GM18499 (cell line): ENCODE data around the gene SLC13A3.

Experiments
- ATAC-seq: cut with Tn5 transposase; IDR thresholded peaks from one replicate; pipeline ENCODE4 v1.9.1; 2021; ENCODE audit warnings: moderate number of reproducible peaks; ENCODE audit not compliant: insufficient read depth, unreplicated experiment

SLC13A3 gene

GRCh38 chr20:46546298-46546697 lies 105.0 kb downstream of the SLC13A3 start:
- no peak for ATAC-seq

GRCh38 chr20:46545827-46546138 lies 105.5 kb downstream of the SLC13A3 start:
- ATAC-seq = no peak

- no peak for ATAC-seq
Measured at GRCh38 chr20:46545077-46545826, 106.0 kb downstream of the SLC13A3 start.

- no peak for ATAC-seq
Measured at GRCh38 chr20:46544576-46544975, 106.7 kb downstream of the SLC13A3 start.

- no peak for ATAC-seq
Measured at GRCh38 chr20:46543959-46544358, 107.3 kb downstream of the SLC13A3 start.

GRCh38 chr20:46543033-46543432 lies 108.2 kb downstream of the SLC13A3 start:
- no peak for ATAC-seq

- no peak for ATAC-seq
Measured at GRCh38 chr20:46541229-46541935, 109.9 kb downstream of the SLC13A3 start.

- ATAC-seq = no peak
Measured at GRCh38 chr20:46539113-46539512, 112.1 kb downstream of the SLC13A3 start.

GRCh38 chr20:46530640-46531039 lies 120.6 kb downstream of the SLC13A3 start:
- ATAC-seq = no peak

GRCh38 chr20:46523696-46524328 lies 127.4 kb downstream of the SLC13A3 start:
- no peak for ATAC-seq

- ATAC-seq = no peak
Measured at GRCh38 chr20:46523108-46523507, 128.2 kb downstream of the SLC13A3 start.

GRCh38 chr20:46520976-46521579 lies 130.2 kb downstream of the SLC13A3 start:
- no peak for ATAC-seq

GRCh38 chr20:46520540-46520939 lies 130.7 kb downstream of the SLC13A3 start:
- no peak for ATAC-seq

- ATAC-seq = no peak
Measured at GRCh38 chr20:46519471-46520068, 131.7 kb downstream of the SLC13A3 start.

- no peak for ATAC-seq
Measured at GRCh38 chr20:46512943-46513844, 138.1 kb downstream of the SLC13A3 start, which contains the start of gene ZNF334. Gene ZNF334 (minus strand): TSS chr20:46513559. CDS start chr20:46512102, 1,457 bp downstream.

- no peak for ATAC-seq
Measured at GRCh38 chr20:46509523-46509922, 141.7 kb downstream of the SLC13A3 start.
